Stimulated activated CD4-positive, alpha-beta T cell treated with anti-CD3 and anti-CD28 coated beads, Interleukin-12 subunit alpha, Interleukin-12 subunit beta, amount 100 ng/mL, for 48 hours (primary cell): Measurements from ENCODE around the gene TOMM34.
A peak's percentile ranks its signal among the peaks of the same experiment; 100 is the strongest.

Experiments used
- DNase-seq, 3 donors: peaks; one replicate each; pipeline ENCODE4 v3.0.0-alpha.2; 2020; ENCODE audit warnings: low read depth in 2 of 3, low spot score in 1 of 3

Gene TOMM34

DNA sequence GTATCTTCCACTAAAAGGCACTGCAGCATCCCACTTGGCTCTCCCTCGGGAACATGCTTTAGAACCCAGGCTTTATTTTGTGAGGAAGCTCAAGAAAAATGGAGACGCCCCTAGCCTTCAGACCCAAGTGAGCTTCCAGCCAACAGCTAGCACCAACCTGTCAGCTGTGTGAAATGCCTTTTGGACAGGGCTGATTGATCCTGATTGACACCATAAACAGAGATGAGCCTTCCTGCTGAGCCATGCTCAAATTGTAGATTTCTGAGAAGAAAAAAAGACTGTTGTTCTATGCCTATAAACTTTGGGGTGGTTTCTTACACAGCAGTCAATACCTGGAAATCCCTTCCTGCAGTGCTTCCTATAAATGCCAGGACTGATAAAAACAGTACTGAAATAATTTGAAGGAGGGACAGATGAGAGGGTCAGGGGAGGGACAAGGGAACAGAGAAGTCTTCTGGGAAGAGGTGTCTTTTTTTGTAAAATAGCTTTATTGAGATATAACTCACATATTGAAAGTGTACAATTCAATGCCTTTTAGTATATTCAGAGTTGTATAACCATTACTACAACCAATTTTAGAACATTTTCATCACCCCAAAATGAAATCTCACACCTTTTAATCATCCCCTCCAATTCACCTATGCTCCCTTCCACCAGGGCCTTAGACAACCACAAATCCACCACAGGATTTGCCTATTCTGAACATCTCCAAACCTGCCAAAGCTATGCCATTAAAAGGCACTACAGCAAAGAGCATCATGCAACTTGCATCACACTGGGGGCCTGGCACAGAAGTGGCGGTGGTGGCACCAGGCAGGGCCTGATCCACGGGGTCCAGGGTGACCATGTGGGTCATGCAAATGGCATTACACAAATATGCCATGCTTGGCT lies 3.4 kb upstream of the TOMM34 start:
- DNase-seq, result no peak

DNA sequence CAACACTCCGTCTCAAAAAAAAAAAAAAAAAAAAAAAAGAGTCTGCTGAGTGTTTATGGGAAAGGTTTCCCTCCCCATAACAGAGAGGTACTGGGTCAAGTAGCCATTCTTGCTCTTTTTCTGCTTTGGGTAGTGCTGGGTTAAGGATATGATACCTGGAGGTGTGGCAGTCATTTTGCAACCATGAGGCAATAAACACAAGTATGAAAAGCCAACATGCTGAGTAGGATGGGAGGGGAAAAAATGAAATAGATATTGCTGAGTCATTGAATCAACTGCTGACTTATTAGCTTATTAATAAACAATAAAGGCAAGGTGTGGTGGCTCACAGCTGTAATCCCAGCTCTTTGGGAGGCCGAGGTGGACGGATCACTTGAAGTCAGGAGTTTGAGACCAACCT lies 2.3 kb upstream of the TOMM34 start:
- DNase-seq, result no peak

DNA sequence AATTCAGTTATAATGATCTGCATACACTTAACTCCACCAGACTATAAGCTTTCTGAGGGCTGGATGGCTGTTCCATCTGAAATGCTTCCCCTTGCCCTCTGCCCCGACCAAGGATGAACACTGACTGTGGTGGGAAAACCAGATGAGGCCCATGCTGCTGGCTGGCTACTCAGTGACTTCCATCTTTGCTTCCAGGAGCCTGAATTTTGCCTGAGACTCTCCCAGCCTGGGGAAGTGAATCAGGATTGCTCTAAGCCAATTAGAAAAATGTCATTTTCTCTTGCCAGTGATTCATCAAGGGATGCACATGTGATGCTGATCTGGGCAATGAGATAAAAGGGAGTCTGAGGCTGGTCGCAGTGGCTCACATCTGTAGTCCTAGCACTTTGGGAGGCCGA lies 1.7 kb upstream of the TOMM34 start:
- no peak for DNase-seq

DNA sequence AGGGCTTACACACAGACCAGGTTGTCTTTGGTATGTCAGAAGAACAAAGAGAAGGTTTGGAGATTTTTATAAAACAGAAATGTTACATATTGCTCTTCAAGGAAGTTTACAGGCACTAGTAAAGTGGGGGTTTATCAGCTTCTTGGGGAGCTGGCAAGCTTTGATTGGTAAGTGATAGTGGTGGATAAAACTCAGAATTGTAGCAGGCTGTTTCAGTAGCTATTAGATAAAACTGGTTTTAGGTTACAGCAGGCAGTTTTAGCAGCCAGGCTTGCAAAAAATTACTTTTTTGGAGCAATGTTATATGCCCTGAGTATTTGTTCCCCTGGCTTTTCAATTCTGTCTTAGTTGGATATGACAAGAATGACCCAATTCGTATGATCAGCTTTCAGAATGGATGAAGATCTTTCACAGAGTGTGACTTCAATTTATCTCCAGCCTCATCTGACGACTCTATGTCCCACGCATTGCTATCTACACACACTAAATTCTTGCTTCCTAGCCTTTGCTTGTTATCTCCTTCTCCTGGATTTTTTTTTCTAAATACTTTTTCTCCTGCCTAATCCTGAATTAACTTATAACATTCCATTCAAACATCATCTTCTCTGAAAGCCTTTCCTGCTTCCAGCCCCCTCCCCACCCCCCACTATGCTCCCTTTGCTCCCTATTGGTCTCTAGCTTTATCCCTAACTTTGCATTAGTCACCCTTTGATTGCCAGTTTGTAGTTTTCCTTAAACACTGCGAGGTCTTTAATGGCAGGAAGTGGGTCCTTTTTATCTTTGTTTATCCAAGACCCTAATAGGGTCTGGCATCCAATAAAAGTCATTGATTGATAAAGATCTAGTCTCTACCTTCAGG lies 1.0 kb upstream of the TOMM34 start:
- DNase-seq, result no peak

DNA sequence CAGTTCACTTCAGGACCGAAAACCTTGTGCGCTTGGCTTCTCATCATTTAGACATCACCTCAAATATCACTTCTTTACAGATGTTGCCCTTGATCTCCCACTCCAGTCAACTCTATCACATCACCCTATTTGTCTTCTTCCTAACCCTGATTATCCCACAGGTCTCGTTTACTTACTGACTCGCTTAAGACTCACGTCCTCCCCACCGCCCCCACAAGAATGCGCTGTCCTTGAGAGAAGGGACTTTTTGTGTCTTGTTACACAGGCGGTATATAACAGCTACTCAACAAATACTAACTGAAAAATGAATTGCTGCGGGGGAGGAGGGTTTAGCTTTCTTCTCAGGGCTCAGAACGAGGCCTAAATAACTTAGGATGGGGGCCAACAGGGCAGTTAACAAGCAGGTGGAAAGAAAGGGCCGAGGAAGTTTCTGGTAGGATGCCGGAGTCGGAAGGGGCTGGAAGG lies 527 bp downstream of the TOMM34 start:
- DNase-seq, result peak; percentile 62 to 68 (median 65)

DNA sequence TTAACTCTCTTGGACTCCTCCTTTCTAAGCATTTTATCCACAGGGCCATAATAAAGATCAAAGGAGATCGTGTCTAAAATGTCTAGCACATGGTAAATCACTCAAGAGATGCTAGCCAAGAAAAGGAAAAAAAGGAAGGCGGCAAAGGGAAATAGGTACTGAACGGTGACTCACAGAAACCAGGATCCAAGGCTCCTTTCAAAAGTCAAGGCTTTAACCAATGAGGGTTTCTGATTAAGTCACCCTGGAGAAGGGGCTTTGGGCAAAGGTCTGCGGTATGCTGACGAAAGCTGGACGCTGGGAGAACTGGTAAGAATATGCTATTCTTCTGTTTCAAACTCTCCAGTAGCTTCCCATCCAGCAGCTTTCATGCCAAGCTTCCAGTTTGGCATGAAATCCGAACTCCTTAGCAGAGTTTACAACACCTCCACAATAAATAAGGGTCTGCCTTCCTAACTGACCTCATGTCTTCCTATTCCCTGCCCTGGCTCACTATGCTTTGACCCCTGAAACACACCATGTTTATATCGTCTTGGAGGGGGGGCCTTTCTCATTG lies 1.0 kb downstream of the TOMM34 start:
- peak in 1 of 3 donors; percentile 40 for DNase-seq

DNA sequence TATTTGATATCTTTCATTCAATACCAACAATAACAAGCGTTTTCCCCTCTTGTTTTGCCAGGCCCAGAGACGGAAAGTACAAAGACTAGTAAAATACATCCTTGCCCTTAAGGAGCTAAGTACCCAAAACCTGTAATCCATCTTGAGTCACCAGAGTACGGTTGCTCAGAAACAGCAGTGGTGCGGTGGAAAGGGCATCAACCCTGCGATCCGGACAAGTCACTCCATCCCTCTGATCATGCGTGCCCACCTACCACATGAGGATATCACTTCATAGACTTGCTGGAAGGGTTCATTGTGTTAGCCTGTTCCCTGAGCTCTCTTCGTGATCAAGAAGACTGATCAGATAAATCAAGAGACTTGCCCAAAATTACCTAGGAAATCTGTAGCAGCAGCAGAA lies 1.9 kb downstream of the TOMM34 start:
- no peak for DNase-seq

DNA sequence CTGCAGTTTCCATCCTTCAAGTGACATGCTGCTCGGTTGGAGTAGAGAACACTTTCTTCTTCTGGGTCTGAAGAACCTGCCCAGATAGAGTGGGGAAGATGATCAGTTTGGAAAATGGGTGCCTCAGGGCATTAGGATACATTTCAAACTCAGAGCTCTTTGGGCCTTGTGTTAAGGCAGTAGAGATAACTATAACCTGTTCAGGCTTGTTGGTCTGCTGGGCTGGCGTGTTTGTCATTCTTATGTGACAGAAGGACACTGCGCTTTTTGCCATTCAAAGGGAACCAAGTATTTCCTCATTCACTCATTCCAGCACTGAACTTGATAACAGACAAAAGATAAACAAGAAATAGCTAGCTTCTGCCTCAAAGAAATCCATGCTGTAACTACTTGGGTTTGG lies 3.8 kb downstream of the TOMM34 start:
- no peak for DNase-seq

DNA sequence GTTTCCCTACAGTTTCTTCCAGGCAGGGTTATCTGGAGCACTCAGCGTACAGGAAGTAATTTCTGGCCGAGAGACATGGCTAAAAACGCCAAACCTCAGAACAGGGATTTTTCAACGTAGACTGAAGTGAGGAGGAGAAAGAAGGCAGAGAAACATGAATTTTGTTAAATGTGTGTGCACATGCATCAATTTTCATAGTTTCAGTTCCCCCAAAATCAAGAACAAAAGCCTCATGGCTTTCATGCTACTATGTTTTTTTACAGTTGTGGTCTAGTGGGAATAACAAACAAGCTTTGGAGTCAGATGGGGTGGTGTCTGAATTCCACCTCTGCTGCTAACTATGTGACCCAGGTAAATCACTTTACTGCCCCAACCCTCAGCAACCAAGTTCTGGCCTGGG lies 4.9 kb downstream of the TOMM34 start:
- DNase-seq, result no peak

DNA sequence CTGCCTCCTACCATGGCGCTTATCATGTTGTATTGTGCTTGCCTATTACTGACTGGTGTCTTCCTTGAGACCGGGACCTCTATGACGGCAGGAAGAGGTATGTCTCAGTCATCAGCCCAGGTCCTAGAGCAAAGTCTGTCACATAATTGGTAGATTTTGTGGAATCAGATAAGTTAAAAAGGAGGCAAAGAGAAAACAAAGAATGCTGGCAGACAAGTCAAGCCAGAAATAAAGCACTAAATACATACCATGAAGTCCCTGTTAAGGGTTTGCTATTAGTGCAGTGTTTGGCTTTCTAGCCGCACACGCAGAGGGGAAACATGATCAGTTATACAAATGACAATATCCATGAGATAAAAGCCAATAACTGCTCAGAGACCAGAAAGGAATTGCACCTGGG lies 6.0 kb downstream of the TOMM34 start:
- DNase-seq, result no peak

DNA sequence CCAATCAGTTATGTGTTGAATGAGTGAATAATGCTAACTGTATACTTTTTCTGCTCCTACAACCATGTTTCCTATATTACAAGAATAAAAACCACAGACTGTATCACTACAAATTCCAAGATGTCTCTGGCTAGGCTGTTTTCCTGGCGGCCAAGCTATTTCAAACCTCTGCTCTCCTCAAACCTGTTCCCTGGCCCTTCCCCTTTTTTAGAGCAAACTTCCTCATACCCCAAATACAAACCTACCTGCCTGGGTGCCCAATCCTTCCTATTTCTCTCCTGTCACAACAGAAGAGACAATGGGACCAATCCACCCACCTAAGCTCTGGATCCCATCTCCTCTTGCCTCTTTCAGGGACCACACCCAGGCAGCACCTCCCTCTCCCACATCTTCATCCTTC lies 7.5 kb downstream of the TOMM34 start:
- DNase-seq, result no peak

DNA sequence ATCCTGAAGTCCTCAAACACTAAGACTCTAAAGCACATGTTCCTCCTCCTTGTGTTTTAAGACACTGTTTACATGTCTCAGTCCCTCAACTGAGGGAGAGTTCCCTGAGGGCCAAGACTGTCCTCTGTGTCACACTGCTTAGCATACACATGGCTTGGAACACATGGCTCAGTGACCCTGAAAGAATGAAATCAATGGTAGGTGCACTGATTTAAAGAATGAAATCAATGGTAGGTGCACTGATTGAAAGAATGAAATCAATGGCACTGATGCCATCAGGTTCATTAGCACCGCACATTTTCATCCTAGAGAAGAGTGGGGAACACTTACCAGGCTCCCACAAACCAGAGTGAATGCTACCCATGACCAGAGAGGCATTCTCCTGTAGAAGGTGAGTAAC lies 9.8 kb downstream of the TOMM34 start:
- DNase-seq, result no peak

DNA sequence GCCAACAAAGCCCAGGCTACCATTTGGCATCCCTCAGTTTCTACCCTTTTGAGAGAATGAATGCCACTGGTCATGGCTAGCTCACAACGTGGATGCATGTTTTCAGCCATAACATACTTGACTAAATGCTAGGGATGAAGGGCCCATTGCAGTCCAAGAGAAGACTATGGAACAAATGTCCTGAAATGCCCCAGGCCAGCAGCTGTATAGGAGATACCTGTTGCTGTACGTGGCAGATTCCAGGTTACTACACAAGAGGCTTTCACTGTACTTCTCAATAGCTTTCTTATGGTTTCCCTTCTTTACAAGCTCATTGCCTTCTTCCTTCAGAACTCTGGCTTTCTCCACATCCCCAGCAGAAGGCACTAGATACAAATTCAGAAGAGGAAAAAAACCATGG lies 11.7 kb downstream of the TOMM34 start:
- no peak for DNase-seq

DNA sequence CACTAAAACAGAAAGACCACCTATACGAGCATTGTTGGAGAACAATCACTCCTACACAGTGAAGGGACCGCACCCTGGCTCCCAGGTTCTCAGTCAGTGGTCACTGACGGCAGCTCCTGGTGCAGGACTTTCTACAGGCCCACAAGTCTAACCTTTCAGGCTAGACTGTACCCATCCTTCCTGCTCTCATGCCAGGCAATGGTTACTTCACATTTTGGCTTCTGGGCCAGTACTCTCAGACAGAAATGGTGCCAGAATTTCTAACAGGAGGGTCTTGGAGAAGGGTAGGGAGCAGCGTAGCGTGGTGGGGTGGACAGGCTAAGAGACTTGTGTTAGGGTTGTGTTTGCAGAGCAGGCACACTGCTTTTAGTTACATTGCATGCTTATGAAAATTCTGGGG lies 12.1 kb downstream of the TOMM34 start:
- no peak for DNase-seq

DNA sequence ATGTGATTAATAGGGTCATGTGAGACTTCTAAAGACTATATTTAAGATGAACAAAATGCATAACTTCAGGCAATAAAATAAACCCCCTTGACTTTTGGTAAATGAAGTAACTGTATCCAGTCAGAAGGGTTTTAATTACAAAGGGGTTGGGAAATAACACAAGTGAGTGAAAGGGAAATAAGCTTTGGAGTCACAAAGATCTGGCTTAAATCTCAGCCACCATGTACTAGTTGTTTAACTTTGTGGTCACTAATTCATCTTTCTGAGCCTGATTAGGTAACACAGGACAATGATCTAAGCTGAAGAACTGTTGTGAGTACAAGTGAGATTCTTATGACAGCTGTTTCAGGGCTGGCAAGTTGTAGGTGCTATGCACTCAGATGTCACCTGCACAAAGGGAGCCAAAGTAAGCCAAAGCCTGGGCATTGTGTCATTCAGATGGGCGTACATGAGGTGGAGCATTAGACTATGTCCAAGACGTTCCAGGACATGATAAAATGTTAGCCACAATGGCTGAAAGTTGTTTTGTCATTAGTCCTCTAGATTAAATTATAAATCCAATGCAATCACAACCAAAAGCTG lies 13.8 kb downstream of the TOMM34 start:
- DNase-seq, result no peak

DNA sequence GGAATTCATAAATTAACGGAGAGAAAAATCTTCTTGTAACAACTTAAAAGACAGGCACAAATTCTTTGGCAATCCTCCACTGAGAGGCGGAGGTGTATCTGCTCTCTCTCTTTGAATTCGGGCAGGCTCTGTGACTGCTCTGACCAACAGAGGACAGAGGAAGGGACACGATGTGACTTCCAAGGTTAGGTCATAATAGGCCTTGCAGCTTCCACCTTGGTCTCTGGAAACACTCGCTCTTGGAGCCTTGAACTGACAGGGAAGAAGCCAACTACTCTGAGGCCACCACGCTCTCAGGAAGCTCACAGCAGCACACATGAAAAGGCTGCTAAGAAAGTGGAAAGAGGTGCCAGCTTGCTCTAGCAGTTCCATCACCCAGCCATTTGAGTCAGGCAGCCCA lies 14.9 kb downstream of the TOMM34 start:
- no peak for DNase-seq

DNA sequence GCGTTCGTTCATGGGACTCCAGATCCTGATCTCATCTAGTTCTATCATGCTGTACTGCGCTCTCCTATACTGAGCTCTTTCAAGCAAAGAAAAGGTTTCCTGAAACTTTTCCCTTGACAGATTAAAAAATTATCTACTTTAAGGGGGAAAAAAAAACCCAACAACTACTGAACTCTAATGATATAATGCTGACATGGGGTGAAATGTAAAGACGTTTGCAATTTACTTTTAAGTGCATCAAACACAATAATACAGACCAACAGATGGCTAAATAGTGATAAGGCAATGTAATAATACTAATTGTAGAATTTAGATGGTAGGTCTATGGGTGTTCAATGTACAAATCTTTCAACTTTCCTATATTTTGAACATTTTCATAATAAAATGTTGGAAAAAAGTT lies 16.4 kb downstream of the TOMM34 start:
- DNase-seq, result no peak

DNA sequence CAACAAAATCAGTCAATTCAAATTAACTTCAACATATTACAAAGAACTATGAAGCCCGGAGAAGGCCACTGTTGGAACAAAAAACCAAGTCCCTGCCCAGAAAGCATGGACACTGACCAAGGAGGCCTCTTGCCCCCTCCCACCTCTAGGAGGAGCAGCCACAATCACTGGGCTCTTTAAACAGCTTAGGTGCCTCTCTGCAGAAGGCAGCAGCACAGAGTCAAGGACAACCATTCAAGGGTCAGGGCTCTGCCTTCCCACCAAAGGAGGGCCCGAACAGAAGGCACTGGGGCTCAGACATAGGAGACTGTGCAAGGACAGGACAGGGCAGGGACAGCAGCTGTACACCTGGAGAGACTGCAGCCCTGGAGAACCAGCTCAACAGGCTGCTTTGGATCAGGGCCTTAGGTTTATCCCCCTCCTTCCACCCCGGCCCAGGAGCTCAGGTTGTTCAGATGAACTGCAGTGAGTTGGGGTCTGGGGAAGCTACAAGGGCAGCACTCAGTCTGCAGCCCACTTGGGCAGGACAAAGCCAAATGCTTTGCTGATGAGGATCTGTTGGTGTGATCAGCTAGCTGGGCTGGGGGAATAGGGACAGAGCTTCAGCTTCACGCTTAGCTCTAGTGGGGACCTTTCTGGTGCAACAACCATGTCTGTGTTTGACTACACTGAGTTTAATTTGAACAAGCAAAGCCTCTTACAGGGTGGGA lies 17.8 kb downstream of the TOMM34 start:
- DNase-seq, result no peak

DNA sequence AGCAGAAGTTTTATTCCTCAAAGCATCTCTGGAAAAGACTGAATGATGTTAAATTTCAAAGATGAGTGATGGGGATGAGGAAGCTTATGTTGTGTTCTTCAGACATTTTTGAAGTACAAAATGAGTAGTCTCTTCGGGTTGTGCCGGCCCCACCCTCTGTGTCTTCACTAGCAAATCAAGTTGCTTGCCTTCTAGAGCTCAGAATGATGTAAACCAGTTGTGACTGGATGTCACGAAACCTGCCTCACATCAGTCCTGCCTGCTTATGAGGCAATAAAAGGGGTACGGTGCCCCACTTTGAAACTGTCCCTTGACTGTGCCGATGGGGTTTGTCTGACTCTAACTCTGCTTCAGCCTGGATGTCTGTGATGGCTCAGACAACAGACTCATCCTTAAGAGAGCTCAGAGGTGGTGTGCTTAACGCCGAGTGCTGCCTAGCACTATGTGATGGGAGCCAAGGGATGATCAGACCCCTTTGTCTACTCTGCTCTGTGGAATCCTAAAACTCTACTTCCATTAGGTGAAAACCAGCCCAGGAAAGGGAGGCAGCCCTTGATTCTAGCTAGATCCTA lies 19.0 kb downstream of the TOMM34 start:
- no peak for DNase-seq

DNA sequence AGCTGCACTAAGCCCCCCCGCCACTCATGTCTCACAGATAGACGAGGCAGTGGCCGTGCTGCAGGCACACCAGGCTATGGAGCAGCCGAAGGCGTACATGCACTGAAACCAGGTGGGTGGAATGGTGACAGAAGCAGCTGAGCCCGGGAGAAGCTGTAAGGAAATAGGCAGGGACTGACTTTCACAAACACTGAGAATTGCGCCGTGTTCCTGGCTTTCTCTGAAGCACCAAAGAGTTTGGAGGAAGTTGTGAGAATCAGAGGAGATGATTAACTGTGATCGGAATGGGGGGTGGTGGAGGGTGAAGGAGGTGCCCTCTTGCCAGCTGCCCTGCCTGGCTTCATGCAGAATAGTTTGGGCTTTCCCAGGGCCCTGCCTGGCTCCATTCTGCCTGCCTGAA lies 21.6 kb downstream of the TOMM34 start:
- no peak for DNase-seq

DNA sequence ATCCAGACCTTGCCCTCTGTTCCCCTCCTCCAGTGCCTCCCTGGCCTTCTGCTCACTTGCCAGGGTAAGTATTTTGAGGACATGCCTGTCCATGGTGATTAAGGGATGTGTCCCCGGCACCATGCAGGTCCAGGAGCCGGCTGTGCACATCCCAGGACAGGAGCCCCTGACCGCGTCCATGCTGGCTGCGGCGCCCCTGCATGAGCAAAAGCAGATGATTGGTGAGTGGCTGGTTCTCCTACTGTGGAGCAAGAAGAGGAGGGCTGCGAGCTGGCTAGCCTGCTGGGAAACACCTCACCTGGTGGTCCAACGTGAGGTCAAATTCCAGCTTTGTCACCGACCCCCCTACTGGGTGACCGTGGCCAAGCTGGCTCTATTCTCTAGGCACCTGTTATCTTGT lies 23.7 kb downstream of the TOMM34 start:
- DNase-seq, result no peak
